Spinal cord (tissue), 10 donors: ENCODE measurements around the gene LSG1. TPM values are rescaled to one million over a fixed set of nuclear protein-coding genes. Genes with fewer than 3 reads are reported as not detected.

Experiments used
- DNase-seq, 6 donors: peaks; one replicate each; pipeline versions ENCODE4 v3.0.0 to v3.0.0-alpha.2; 2013 to 2015; ENCODE audit warnings: low spot score in 6 of 6, low read depth in 4 of 6
- H3K27ac ChIP-seq: one replicate; pipeline ENCODE4 v1.5.1; 2013; ENCODE audit warnings: low read depth, low read length, control low read depth
- H3K27me3 ChIP-seq: one replicate; pipeline ENCODE4 v1.6.1; 2013; ENCODE audit warnings: low read length; ENCODE audit not compliant: control insufficient read depth, insufficient read depth
- H3K36me3 ChIP-seq: one replicate; pipeline ENCODE4 v1.6.1; 2013; ENCODE audit warnings: low read length; ENCODE audit not compliant: control insufficient read depth, insufficient read depth
- H3K4me1 ChIP-seq: one replicate; pipeline ENCODE4 v1.6.1; 2013; ENCODE audit warnings: low read length; ENCODE audit not compliant: control insufficient read depth, insufficient read depth
- H3K4me3 ChIP-seq: one replicate; pipeline ENCODE4 v1.5.1; 2013; ENCODE audit warnings: low read depth, low read length, control low read depth
- H3K9me3 ChIP-seq: one replicate; pipeline ENCODE4 v1.6.1; 2013; ENCODE audit warnings: low read length; ENCODE audit not compliant: control insufficient read depth, insufficient read depth
- WGBS: methylation state at CpG from one replicate; pipeline ENCODE4 v1.1.5; 2013; ENCODE audit warnings: missing lambda C conversion rate; ENCODE audit not compliant: insufficient coverage; 5-methylcytosine and 5-hydroxymethylcytosine counted together
- polyA plus RNA-seq, 2 donors: library from polyadenylated mRNA; unstranded; fragments of 120-200 nt; gene quantifications; one replicate each; pipeline ENCODE4 v1.2.1, GENCODE V29; 2013; ENCODE audit not compliant: insufficient read length in 2 of 2
- total RNA-seq, 2 donors: library from RNA; depleted of rRNA in 1 of 2; stranded (reverse); fragments of 120-200 nt in 1 of 2; fragments of >200 nt in 1 of 2; gene quantifications; one replicate each; pipeline versions ENCODE4 v1.2.3 to v1.2.4, GENCODE V29; 2013 to 2014
- donor health status: healthy.

Gene LSG1
- total and polyA plus RNA-seq, 4 donors: 33.2 to 38.6 (median 36.1) TPM

- H3K27ac ChIP-seq: no peak overlapping the region
Measured at GRCh38 chr3:194682189-194682693, 10.2 kb upstream of the LSG1 start.

GRCh38 chr3:194680888-194681615, 9.1 kb upstream of the LSG1 start:
- no peaks in the 10 kb centered on the region for H3K36me3 ChIP-seq
- H3K4me3 ChIP-seq: no peak overlapping the region
- no peak overlapping the region for H3K27ac ChIP-seq
- peaks cover 14% of the 10 kb centered on the region for H3K4me1 ChIP-seq
- WGBS: 82% methylated on average over 11 of the region's 11 CpGs
- H3K27me3 ChIP-seq: peaks cover 19% of the 10 kb centered on the region
- DNase-seq: no peak
- H3K9me3 ChIP-seq: no peaks in the 10 kb centered on the region

More at GRCh38 chr3:194682189-194682693, 10.2 kb upstream of the LSG1 start:
- no peak overlapping the region for H3K4me3 ChIP-seq
- peaks cover 29% of the 10 kb centered on the region for H3K27me3 ChIP-seq
- H3K36me3 ChIP-seq: no peaks in the 10 kb centered on the region
- H3K4me1 ChIP-seq: peaks cover 25% of the 10 kb centered on the region
- DNase-seq: no peak
- H3K9me3 ChIP-seq: no peaks in the 10 kb centered on the region
- 41% methylated on average over 4 of the region's 4 CpGs for WGBS

GRCh38 chr3:194676471-194676870, 4.5 kb upstream of the LSG1 start:
- Histone ChIP-seq H3K36me3 (no peaks in the 10 kb centered on the region), H3K27ac (no peak overlapping the region), H3K27me3 (peaks cover 2% of the 10 kb centered on the region), H3K4me3 (no peak overlapping the region), H3K4me1 (peaks cover 3% of the 10 kb centered on the region), H3K9me3 (no peaks in the 10 kb centered on the region)
- WGBS: no CpG with 5 or more reads among the region's 1 CpG
- no peak for DNase-seq

- Histone ChIP-seq H3K36me3 (no peaks in the 10 kb centered on the region), H3K9me3 (no peaks in the 10 kb centered on the region), H3K4me3 (no peak overlapping the region), H3K27me3 (peaks cover 2% of the 10 kb centered on the region), H3K4me1 (peaks cover 5% of the 10 kb centered on the region), H3K27ac (no peak overlapping the region)
- no CpG with 5 or more reads among the region's 4 CpGs for WGBS
- DNase-seq: no peak
Measured at GRCh38 chr3:194675680-194676079, 3.7 kb upstream of the LSG1 start.

GRCh38 chr3:194675081-194675640, 3.2 kb upstream of the LSG1 start:
- Histone ChIP-seq H3K9me3 (no peaks in the 10 kb centered on the region), H3K27ac (no peak overlapping the region), H3K36me3 (no peaks in the 10 kb centered on the region), H3K27me3 (peaks cover 2% of the 10 kb centered on the region), H3K4me1 (peaks cover 6% of the 10 kb centered on the region), H3K4me3 (no peak overlapping the region)
- no peak for DNase-seq
- whole genome bisulfite sequencing: 64% methylated on average over 9 of the region's 12 CpGs

- 100% methylated on average over 1 of the region's 3 CpGs for WGBS
- Histone ChIP-seq H3K9me3 (no peaks in the 10 kb centered on the region), H3K27ac (no peak overlapping the region), H3K36me3 (peaks cover 4% of the 10 kb centered on the region), H3K4me1 (peaks cover 6% of the 10 kb centered on the region), H3K4me3 (no peak overlapping the region), H3K27me3 (peaks cover 2% of the 10 kb centered on the region)
- no peak for DNase-seq
Measured at GRCh38 chr3:194673761-194674160, 1.8 kb upstream of the LSG1 start.

- Histone ChIP-seq H3K4me3 (peak overlapping the region; percentile 90), H3K27ac (peak overlapping the region; percentile 94), H3K9me3 (no peaks in the 10 kb centered on the region), H3K4me1 (peaks cover 6% of the 10 kb centered on the region), H3K27me3 (peaks cover 2% of the 10 kb centered on the region), H3K36me3 (peaks cover 4% of the 10 kb centered on the region)
- no peak for DNase-seq
- WGBS: 32% methylated on average over 3 of the region's 5 CpGs
Measured at GRCh38 chr3:194672876-194673275, 885 bp upstream of the LSG1 start.

GRCh38 chr3:194671511-194671899, 486 bp downstream of the LSG1 start:
- 4% methylated on average over 4 of the region's 5 CpGs for WGBS
- no peaks in the 10 kb centered on the region for H3K9me3 ChIP-seq

GRCh38 chr3:194667363-194667762, 4.6 kb downstream of the LSG1 start:
- H3K4me3 ChIP-seq: no peak overlapping the region
- H3K27ac ChIP-seq: no peak overlapping the region
- 80% methylated on average over 5 of the region's 7 CpGs for WGBS
- no peak for DNase-seq
- H3K4me1 ChIP-seq: peaks cover 3% of the 10 kb centered on the region
- no peaks in the 10 kb centered on the region for H3K27me3 ChIP-seq
- H3K9me3 ChIP-seq: no peaks in the 10 kb centered on the region
- H3K36me3 ChIP-seq: peaks cover 19% of the 10 kb centered on the region

More at GRCh38 chr3:194671511-194671899, 486 bp downstream of the LSG1 start:
- peaks cover 6% of the 10 kb centered on the region for H3K4me1 ChIP-seq
- H3K27ac ChIP-seq: peak overlapping the region; percentile 94
- peak overlapping the region; percentile 90 for H3K4me3 ChIP-seq
- DNase-seq: peak in 3 of 6 donors; percentile 3 to 68 (median 44)
- H3K36me3 ChIP-seq: peaks cover 9% of the 10 kb centered on the region
- H3K27me3 ChIP-seq: peaks cover 2% of the 10 kb centered on the region

GRCh38 chr3:194664857-194665256, 7.1 kb downstream of the LSG1 start:
- 96% methylated on average over 4 of the region's 7 CpGs for whole genome bisulfite sequencing
- DNase-seq: no peak

More at GRCh38 chr3:194664857-194665256, 7.1 kb downstream of the LSG1 start:
- peaks cover 26% of the 10 kb centered on the region for H3K36me3 ChIP-seq
- H3K27me3 ChIP-seq: no peaks in the 10 kb centered on the region
- no peaks in the 10 kb centered on the region for H3K9me3 ChIP-seq
- no peak overlapping the region for H3K27ac ChIP-seq
- H3K4me3 ChIP-seq: no peak overlapping the region
- H3K4me1 ChIP-seq: no peaks in the 10 kb centered on the region
